NCI-H2107 treated with DMSO at 0.1 percent for 48 hours (cell line): ENCODE data around the gene TLE3.

Experiments used
- DNase-seq: peaks from one replicate; lab custom pipeline; 2025; ENCODE audit not compliant: unreplicated experiment; lab: John Stamatoyannopoulos, UW

TLE3 gene

DNA sequence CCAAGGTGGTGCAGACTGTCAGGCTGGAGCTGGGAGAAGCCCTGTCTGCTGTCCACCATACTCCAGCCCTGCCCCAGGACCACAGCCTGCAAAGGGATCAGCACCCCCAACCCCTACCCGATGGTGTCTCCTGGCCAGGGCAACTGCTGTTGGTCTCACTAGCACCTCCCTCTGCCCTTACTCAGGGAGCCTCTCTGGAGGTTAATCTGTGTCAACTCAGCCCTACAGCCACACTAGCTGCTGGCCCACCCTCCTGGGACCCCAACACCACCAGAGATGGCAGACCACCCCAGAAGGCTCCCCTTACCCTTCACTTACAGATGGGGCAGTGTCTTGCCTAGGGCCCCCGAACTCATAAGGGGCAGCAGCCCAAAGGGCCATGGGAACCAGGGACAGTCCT, 65.2 kb downstream of the TLE3 start:
- DNase-seq = no peak

DNA sequence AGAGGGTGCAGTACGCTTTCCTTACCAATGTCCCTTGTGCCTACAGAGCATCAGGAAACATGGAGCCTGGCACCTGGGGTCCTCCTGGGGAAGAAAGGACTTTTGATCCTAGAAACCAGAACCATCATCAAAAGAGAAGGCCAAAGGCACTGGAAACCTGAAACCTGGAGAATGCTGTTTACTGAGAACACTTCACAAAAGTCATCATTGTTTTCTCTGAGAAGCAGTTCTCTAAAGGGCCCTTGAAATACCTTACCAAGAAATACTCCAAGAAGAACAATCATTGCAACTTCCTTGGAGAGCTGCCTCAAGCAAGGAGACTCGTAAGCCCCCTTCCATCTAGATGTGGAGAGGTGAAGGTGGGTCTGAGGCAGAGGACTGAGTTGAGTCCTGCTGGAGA, 66.0 kb downstream of the TLE3 start:
- peak; percentile 24 for DNase-seq

DNA sequence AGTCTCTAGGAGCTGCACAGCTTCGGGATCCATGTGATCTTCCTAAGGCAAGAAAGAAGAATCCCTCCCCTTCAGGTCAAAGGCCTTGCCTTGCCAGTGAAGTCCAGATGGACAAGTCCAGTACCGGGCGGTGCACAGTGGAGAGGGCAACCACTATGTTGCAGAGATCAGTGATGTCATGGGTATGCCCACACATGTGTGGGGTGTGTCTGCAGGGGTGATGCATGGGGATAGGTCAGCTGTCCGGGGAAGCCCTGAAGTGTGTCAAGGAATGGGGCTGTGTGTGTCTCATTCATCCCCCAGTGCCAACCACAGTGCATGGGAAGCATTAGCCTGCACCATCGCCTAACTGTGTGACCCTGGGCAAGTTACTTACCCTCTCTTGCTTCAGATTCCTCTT, 66.5 kb downstream of the TLE3 start:
- DNase-seq = no peak

DNA sequence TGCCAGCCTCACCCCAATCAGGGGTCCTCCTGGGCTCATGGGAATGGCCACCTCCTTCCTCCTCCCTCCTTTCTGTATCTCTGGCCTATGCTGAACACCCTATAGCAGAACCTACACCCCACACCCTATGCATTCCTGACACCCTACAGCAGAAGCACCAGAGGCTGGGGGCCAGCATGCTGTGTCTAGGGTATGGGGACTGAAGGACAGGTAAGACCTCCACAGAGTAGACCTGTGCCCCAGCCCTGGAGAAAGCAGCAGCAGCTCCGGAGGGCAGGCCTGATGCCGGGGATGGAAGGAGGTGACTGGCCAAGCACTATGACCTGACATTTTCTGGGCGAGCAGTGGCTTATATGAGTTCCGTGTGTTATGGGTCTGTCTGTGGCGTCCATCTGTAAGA, 66.9 kb downstream of the TLE3 start:
- DNase-seq = no peak

DNA sequence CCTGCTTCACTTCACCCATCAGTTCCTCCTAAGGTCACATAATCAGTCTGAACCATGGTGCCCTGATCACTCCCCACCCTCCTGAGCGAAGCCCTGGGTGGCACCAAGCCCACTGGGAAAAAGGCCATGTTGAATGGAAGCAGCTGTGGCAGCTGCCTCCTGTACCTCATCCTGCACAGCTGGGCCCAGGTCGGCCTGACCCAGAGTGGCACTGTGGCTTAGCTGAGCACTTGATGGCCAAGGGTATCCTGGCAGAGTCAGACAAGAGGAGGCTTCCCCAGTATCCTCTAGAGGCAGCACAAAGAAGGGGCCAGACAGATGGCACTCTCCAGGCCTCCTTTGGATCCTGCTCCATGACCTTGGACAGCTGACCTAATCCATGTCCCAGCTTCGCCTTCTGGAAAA, 68.4 kb downstream of the TLE3 start:
- DNase-seq = no peak

DNA sequence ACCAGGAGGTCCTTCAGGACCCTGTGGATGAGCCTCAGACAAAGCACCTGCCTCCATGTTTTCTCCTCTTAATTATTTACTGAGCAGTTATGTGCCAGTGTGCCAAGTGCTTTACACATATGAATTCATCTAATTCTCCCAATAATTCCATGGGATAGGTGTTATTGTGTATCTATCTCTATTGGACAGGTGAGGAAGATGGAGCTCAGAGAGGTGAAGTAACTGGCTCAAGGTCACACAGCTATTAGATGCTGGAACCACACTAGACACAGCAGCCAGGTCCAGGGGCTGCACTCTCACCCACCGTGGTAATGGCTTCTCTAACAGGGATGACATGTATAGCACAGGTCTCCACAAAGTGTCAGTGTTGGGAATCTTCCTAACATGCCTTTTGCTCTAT, 70.2 kb downstream of the TLE3 start:
- no peak for DNase-seq

DNA sequence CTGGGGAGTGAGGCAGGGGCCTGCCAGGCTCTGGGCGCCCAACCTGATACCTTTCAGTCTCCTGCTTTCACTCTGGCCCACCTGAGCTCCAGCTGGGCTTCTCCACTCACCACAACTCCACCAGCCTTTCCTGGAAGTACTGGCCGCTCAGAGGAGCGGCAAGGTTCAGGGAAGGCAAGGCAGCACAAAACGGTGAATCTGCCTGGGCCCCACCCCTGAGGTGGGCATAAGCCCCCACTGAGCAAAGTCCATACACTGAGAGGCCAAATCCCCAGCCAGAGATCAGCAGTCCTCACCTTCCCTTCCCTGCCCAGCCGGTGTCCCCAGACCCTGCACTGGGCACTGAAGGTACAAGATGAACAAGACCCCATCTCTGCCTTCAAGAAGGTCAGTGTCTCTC, 70.7 kb downstream of the TLE3 start:
- no peak for DNase-seq

DNA sequence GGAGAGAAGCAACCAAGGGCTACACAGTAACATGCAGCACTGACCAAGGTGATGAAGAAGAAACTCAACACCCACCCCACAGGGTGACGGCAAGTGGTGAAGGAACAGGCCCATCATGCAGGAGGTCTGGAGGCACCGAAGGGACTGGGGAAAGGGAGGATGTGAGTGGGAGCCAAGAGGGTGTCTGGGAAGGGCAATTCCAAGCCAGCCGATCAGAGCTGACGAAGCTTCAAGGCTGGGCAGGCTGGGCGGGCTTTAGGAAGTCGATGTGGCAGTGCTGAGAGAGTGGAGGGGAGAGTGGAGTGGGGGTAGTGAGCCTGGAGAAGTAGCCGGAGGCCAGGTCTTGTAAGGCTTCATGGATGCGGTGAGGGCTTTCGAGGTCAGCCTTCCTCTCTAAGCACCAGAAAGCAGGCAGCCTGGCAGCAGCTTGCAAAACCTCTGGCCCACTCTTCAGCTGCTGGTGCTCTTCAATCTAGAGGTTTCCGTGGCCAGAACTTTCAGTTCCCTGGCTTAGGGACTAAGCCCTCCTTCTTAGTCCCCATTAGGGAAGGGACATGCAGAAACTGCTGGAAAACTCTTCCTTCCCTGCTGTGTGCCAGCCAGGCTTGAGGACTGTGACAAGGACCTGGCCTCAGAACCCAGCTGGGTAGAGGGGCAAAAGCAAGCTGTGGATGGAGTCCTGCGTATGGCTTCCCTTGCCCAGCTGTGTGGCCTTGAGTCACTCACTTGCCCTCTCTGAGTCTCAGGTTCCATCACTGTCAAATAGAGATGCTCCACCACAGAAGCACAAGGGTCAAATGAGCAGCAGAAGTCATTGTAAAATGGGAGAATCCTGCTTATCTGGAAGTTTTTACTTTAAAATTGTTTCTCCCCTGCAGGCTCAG, 72.1 kb downstream of the TLE3 start:
- DNase-seq = no peak

DNA sequence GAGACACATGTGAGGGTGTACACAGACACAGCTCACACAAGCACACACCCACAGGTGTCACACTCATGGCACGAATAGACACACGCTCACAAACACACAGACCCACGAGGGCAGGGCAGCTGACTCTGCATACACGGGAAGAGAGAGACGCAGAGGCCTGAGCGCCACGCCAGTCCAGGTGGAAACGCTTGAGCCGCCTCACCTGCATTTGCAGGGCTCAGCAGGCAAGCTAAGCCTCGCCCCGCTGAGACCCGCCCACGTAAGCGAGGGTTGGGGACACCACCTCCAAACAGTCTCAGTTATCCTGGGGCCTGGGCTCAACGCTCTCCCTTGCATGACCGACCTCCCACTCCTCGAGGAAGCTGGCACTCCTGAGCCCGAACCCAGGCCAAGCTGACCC, 73.2 kb downstream of the TLE3 start:
- DNase-seq = no peak

DNA sequence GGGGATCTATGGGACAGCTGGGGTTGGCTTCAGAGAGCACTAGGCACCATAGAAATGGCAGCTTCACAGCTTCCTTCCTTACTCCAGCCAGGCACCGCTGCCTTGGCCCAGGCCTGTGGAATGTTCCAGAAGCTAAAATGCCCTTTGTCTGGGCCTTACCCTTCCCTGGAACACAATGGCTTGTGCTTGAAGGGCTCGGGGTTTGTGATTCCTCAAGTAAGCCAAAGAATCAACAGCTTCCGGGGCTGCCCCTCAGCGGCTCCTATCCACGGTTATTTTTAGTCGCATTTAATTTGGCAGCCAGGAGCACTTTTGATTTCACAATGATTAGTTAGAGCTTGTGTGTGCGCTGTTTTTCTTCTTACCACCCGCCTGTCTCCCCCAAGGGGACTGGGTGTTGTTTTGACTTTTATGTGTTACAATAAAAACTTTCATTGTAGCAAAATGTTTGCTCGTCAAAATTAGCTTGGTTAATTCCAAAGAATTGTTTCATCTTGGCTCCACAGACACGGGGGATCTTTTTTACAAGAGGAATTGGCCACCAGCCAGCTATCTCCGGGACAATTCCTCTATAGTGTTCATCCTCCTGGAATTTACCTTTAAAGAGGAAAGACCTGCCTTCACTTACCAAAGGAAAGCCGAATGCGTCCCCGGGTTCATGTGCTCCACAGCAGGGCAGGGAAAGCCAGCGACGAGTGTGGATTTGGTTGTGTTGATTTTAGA, 73.8 kb downstream of the TLE3 start:
- peak; percentile 14 for DNase-seq

DNA sequence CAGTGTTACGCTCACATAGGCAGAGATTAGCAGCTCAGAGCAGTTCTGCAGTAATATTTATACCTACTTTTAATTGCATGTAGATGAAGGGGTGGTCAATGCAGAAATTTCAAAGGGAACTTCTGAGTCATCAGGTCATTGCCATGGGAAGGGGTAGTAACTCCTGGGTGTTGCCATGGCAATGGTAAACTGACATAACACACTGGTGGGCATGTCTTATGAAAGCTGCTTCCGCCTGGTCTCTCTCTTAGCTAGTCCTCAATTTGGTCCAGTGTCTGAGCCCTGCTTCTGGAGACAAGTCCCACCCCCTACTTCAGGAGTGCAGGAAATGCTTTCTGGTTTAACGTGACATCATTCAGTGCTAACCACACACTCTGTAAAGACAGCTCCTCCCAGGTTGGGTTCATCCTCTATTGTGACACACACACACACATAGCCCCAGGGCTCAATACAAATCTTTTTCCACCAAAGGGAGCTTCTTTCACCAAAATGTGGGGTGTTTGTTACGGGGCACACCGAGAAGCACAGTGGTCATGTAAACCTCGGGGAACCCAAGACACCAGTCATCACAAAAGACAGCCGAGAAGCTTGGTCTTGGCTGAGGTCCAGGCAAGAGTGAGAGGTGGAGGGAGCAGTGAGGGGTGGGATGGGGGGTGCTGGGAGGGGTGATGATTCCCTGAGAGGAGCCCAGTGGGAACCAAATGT, 74.5 kb downstream of the TLE3 start:
- peak; percentile 9 for DNase-seq

DNA sequence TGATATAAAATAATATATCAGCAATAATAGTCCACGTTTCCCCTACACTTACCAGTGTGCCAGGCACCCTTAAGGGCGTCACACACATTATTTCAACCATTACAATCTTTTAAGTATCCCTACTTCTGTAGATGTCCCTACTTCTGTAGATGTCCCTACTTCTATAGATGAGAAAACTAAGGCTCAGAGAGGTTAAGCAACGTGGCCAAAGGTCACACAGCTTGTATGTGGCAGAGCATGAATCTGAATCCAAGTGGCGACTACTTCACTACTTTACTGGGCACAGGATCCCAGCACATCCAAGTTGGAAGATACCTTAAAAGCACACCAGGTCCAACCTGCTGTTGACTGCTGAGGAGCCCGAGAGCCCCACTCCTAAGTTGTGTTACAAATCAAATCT, 77.5 kb downstream of the TLE3 start:
- DNase-seq = no peak

DNA sequence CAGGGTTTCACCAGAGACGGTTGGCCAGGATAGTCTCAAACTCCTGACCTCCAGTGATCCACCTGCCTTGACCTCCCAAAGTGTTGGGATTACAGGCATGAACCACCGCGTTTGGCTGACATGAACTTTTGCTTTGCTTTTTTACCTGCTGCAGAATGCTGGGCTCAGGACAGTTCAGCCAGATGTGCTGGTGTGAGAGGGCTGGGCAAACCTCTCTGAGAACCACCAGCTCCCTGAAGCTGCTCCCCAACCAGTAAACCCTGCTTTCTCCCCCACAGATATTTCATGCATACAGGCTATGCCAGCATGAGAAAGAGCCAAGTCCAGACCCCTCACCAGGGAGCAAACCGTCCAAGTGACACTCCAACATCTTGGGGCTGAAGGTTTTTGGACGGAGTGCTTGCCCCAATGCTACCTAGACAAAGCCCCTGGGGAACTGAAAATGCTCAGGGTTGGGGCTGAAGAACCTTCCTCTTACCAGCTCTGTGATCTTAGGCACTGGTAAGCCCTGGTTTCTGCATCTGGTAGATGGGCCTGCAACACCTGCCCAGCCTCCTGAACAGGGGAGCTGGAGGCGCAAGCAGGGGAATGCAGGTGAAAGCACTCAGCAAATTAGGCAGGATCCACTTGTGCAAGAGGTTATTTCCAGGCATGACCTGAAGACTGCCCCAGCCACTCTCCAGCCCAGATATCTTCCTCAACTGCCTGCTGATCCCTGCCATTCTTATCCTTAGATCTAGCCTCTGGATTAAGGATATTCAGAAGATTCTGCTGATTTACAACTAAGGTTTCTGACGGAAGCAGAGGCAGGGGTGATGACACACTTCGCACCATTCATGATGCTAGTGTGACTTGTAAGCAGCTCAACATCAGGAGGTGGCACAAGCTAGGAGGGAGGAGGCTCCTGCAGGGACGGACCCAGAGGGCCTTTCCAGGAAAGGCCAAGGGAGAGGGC, 78.8 kb downstream of the TLE3 start:
- DNase-seq = no peak

DNA sequence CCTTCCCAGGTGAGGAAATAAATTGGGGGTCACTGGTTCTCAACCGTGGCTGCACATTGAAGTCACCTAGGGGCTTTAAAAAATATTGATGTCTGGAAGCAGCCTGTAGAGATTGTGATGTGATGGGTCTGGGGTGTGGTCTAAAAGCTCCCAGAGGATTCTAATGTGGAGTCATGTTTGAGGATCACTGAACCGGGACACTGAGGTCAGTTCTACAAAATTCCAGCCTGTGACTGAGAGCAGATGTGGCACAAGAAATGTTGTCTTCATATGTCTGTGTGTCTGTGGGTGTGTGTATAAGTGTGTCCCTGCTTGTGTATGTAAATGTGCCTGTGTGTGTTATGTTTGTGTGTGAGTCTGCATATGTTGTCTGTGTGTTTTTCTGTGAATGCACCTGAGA, 79.9 kb downstream of the TLE3 start:
- DNase-seq = no peak

DNA sequence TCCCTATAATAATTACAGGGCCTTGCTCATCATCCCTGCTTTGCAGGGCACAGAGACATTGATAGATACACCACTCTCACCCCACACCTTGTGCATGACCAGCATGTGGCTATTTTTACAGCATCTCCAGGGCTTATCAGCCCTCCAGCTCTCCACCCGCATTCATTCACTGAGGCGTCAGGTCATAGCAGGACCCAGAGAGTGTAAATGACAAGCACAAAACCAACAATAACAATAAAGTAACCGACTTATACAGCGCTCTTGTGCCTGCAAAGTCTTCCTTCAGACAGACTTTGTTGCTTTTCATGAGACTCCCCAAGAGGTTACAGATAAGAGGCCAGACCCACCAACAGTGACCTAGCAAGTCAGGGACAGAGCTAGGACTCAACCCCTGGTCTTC, 80.7 kb downstream of the TLE3 start:
- no peak for DNase-seq

DNA sequence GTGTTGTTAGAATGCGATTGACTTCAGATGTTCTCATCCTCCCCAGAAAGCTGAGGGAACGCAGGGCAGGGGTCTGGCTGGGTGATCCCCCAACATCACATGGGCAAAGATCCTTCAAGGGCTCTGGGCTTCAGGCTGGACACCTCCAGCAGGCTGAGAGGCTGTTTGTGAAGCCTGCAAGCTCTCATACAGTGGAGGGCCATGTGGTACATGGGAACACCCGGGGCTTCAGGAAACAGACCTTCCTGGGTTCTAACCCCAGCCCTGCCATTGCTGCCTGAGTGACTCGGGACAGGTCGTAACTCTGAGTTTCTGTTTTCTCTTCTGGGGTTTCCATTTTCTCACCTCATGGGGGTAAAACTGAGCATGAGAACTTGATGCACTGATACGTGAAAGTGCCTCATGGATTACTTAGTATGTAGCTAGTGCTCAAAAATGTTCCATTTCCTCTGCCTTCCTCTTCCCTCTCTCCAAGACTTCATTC, 81.2 kb downstream of the TLE3 start:
- DNase-seq = no peak

DNA sequence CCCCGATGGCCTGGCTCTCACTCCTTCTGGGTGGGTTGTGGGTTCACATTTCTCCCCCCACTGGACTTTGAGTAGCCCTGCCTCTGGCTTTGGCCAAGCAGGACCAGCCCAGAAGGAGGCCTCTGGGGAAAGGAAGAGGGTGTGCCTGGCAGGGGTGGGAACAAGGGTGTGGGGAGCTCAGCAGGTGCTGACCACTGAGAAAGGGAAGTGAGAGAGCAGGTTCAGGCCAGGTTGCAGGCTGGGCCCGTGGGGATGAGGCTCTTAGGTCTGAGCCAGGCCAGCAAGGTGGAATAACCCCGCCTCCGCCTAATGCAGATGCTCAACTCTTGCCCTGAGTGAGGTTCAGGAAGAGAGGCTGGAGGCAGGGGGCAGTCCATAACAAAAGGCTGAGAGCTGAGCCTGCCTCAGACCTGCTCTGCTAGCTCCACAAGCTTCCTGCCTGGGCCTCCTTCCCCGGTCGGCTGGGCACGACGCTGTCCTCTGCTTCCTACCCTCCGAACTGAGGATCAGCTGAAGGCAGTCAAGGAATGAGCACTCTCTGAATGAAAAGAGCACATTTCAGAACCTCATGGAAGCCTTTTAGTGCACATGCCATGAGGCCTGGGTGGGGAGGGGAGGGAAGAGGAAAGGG, 82.7 kb downstream of the TLE3 start:
- no peak for DNase-seq

DNA sequence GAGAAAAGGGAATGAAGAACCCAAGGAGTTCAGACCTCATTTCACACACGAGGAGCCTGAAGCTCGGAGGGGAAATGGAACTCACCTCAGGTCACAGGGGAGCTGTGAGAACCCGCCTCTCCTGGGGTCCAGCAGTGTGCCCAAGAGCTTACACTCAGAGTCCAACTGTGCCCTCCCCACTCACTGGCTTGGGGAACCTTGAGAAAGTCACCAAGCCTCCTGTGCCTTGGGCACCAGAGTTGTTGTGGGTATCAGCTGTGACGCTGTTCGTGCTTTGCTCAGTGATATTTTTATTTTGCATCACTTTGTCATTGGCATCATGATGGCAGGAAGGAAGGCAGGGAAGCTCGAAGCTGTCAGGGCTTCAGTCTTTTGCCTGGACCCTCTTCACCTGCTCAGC, 83.4 kb downstream of the TLE3 start:
- DNase-seq = no peak

DNA sequence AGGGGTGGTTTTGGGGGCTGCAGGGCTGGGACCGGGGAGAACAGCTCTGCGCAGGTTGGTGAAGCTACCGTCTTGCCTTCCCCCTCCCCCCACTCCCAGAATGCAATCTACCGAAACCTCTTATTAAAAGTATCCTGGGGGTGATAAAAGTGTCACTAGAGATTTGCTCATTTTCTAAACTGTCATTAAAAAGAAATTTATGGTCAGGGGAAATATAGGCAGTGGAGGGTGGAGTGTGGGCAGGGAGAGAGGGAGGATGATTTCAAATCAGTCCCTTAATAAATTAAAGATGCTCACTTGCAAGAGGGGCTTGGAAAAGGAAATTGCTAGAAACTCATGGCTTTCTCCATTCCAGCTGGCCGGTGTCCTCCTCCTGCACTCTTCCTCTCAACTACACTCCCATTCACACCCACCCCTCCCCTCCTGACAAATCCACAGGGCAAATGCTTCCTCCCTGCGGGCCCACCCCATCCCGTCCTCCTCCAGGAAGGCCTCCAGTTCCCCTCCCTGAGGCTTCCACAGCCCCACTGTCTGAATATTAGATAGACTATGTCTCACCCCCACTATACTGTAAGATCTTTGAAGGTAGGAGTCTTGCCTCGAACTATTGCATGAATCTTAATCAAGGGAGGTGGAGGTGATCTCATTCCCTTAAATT, 83.9 kb downstream of the TLE3 start:
- no peak for DNase-seq

DNA sequence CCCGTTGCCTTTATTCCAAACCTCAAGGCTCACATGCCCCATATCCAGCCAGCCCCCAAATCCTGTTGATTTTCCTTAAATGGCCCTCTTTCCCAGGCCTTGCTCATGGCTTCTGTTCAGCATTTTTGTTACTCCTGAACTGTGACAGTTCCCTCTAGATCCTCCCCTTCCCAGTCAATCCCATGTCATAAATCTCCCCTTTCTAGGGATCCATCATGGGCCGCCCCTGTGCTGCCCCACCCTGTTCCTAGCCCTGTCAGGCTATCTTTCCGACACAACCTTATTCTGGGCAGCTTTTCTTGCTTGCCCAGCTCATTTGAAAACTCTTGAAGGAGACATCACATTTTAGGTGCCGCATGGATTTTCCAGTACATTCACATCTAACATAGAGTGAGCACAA, 84.8 kb downstream of the TLE3 start:
- no peak for DNase-seq
